IMR-90 (cell line): ENCODE results near the gene KLF2. TPM values are rescaled to one million over a fixed set of nuclear protein-coding genes. Genes with fewer than 3 reads are reported as not detected.

ENCODE experiments used
- ATAC-seq: fragments of 200-7000 bp; cut with Tn5 transposase; 2 replicates; pipeline ENCODE4 v1.9.1; 2020; ENCODE audit warnings: low read depth, mild to moderate bottlenecking, moderate library complexity
- BruUV-seq: library from RNA; stranded (reverse); fragments of 400-500 nt; replicated peaks from 2 replicates; lab custom pipeline; 2021; lab: Mats Ljungman, UMichigan
- CTCF ChIA-PET: fragments of 300-600 bp; formaldehyde crosslinking; extraction: SDS; loops from one replicate; lab custom pipeline; 2021; ENCODE audit warnings: antibody characterized with exemption; lab: Yijun Ruan, JAX
- POLR2A ChIA-PET: fragments of 300-600 bp; sonication (Branson Sonifier 250); formaldehyde crosslinking; loops from one replicate; lab custom pipeline; 2022; ENCODE audit warnings: antibody characterized with exemption; ENCODE audit not compliant: unreplicated experiment; lab: Charles Lee
- DNase-seq: peaks from one replicate; pipeline ENCODE4 v3.0.0; 2013
- H2AFZ ChIP-seq: replicated peaks from 2 replicates; pipeline ENCODE3; 2013; ENCODE audit warnings: low read length, mild to moderate bottlenecking; ENCODE audit not compliant: poor library complexity
- H2AK5ac ChIP-seq: 2 replicates; pipeline ENCODE4 v1.6.1; 2013; ENCODE audit warnings: low read depth, low read length, inconsistent platforms
- H2AK9ac ChIP-seq: replicated peaks from 2 replicates; pipeline ENCODE3; 2013; ENCODE audit warnings: mild to moderate bottlenecking, low read depth, low read length, moderate library complexity; ENCODE audit not compliant: poor library complexity
- H2BK120ac ChIP-seq: 2 replicates; pipeline ENCODE4 v1.6.1; 2013; ENCODE audit warnings: low read depth, low read length, inconsistent platforms
- H2BK15ac ChIP-seq: 3 replicates; pipeline ENCODE4 v1.6.1; 2013; ENCODE audit warnings: low read depth, low read length, inconsistent platforms
- H2BK20ac ChIP-seq: 2 replicates; pipeline ENCODE4 v1.6.1; 2013; ENCODE audit warnings: low read depth, mild to moderate bottlenecking, inconsistent platforms, low read length, moderate library complexity
- H2BK5ac ChIP-seq: 2 replicates; pipeline ENCODE4 v1.6.1; 2013; ENCODE audit warnings: mild to moderate bottlenecking, low read depth, low read length, inconsistent platforms; ENCODE audit not compliant: poor library complexity, severe bottlenecking
- H3K14ac ChIP-seq: replicated peaks from 2 replicates; pipeline ENCODE4 v1.6.1; 2013; ENCODE audit warnings: low read depth, low read length, inconsistent platforms
- H3K18ac ChIP-seq: 2 replicates; pipeline ENCODE4 v1.6.1; 2013; ENCODE audit warnings: low read depth, low read length, control low read depth
- H3K23ac ChIP-seq: 2 replicates; pipeline ENCODE4 v1.6.1; 2013; ENCODE audit warnings: low read depth, low read length, inconsistent platforms
- H3K27ac ChIP-seq: 2 replicates; pipeline ENCODE4 v1.5.1; 2013; ENCODE audit warnings: mild to moderate bottlenecking, control low read depth, low read length; ENCODE audit not compliant: insufficient read depth
- H3K27me3 ChIP-seq: 2 replicates; pipeline ENCODE4 v1.6.1; 2013; ENCODE audit warnings: low read length; ENCODE audit not compliant: control insufficient read depth, insufficient read depth
- H3K36me3 ChIP-seq: 2 replicates; pipeline ENCODE4 v1.6.1; 2013; ENCODE audit warnings: low read length, mixed read lengths; ENCODE audit not compliant: control insufficient read depth, insufficient read depth
- H3K4ac ChIP-seq: 2 replicates; pipeline ENCODE4 v1.6.1; 2013; ENCODE audit warnings: low read depth, low read length, inconsistent platforms
- H3K4me1 ChIP-seq: 2 replicates; pipeline ENCODE4 v1.6.1; 2013; ENCODE audit warnings: low read length, mixed read lengths; ENCODE audit not compliant: control insufficient read depth, insufficient read depth
- H3K4me2 ChIP-seq: 2 replicates; pipeline ENCODE4 v1.6.1; 2013; ENCODE audit warnings: low read depth, mild to moderate bottlenecking, control low read depth, low read length, moderate library complexity
- H3K4me3 ChIP-seq: 2 replicates; pipeline ENCODE4 v1.5.1; 2013; ENCODE audit warnings: low read depth, mild to moderate bottlenecking, control low read depth, low read length, moderate library complexity; ENCODE audit not compliant: insufficient read depth
- H3K56ac ChIP-seq: 2 replicates; pipeline ENCODE4 v1.6.1; 2013; ENCODE audit warnings: low read length, inconsistent platforms; ENCODE audit not compliant: insufficient read depth; ENCODE audit errors: extremely low read depth
- H3K79me1 ChIP-seq, 2 experiments: 2 replicates each; pipeline ENCODE4 v1.6.1; 2013; ENCODE audit warnings: low read length in 2 of 2, inconsistent platforms in 1 of 2, low read depth in 1 of 2
- H3K9ac ChIP-seq: 2 replicates; pipeline ENCODE4 v1.6.1; 2013; ENCODE audit warnings: low read depth, low read length, control low read depth
- H3K9me1 ChIP-seq: 2 replicates; pipeline ENCODE4 v1.6.1; 2013; ENCODE audit warnings: low read length, inconsistent platforms; ENCODE audit not compliant: insufficient read depth
- H3K9me3 ChIP-seq: 2 replicates; pipeline ENCODE4 v1.6.1; 2013; ENCODE audit warnings: low read length; ENCODE audit not compliant: control insufficient read depth, insufficient read depth
- H4K20me1 ChIP-seq: 2 replicates; pipeline ENCODE4 v1.6.1; 2013; ENCODE audit warnings: low read length, inconsistent platforms; ENCODE audit not compliant: insufficient read depth
- H4K5ac ChIP-seq: 2 replicates; pipeline ENCODE4 v1.6.1; 2013; ENCODE audit warnings: mild to moderate bottlenecking, low read depth, low read length, control low read depth
- H4K8ac ChIP-seq, 2 experiments: 2 replicates each; pipeline ENCODE4 v1.6.1; 2013; ENCODE audit warnings: low read depth in 2 of 2, low read length in 2 of 2, control low read depth in 1 of 2, inconsistent platforms in 1 of 2
- H4K91ac ChIP-seq: 2 replicates; pipeline ENCODE4 v1.6.1; 2013; ENCODE audit warnings: low read depth, low read length, inconsistent platforms; ENCODE audit not compliant: insufficient read depth
- NFE2L2 ChIP-seq: fragments of 150-350 bp; IDR thresholded peaks from 2 replicates; pipeline ENCODE4 v1.6.1; 2016; ENCODE audit warnings: low read depth, mild to moderate bottlenecking, low read length
- POLR2A ChIP-seq: IDR thresholded peaks from 2 replicates; pipeline ENCODE4 v1.6.1; 2012; ENCODE audit warnings: mild to moderate bottlenecking, low read depth, low read length
- RAD21 ChIP-seq: IDR thresholded peaks from 2 replicates; pipeline ENCODE4 v1.6.1; 2012; ENCODE audit warnings: low read length, improper control_type of control experiment
- RFX5 ChIP-seq: IDR thresholded peaks from 2 replicates; pipeline ENCODE4 v1.8.0; 2012; ENCODE audit warnings: low read depth, mild to moderate bottlenecking, low read length, moderate library complexity
- WGBS, 2 experiments: methylation state at CpG; one replicate each; pipeline versions ENCODE4 v1.1.5 to v1.1.7; 2013; ENCODE audit warnings: missing lambda C conversion rate in 2 of 2; ENCODE audit not compliant: insufficient read length in 1 of 2; ENCODE audit errors: extremely low coverage in 2 of 2; 5-methylcytosine and 5-hydroxymethylcytosine counted together
- dilution Hi-C: fragments of 300-500 bp; cut with HindIII; formaldehyde crosslinking; loops from one replicate; pipeline ENCODE4 v1.14.3; 2018; ENCODE audit warnings: low sequenced_read_pairs; ENCODE audit not compliant: unreplicated experiment
- in situ Hi-C: fragments of 300-500 bp; cut with MboI; formaldehyde crosslinking; loops from 3 replicates; pipeline ENCODE4 v1.14.3; 2019; ENCODE audit warnings: low sequenced_read_pairs, inconsistent platforms, mixed read lengths
- intact Hi-C: fragments of 100-400 bp; cut with micrococcal nuclease; formaldehyde crosslinking; loops from 2 replicates; pipeline ENCODE4 v1.10.0; 2022
- polyA plus RNA-seq, 3 experiments: library from polyadenylated mRNA; depleted of rRNA; stranded (reverse); fragments of >200 nt; gene quantifications; 2 replicates each; pipeline ENCODE4 v1.2.3, GENCODE V29; 2012; ENCODE audit warnings: low replicate concordance in 1 of 3
- total RNA-seq: library from RNA; depleted of rRNA; stranded (reverse); fragments of >200 nt; gene quantifications from 2 replicates; pipeline ENCODE4 v1.2.3, GENCODE V29; 2012
- TF ChIP-seq, protein P1 (sequence below): fragments of 150-350 bp; IDR thresholded peaks from 2 replicates; pipeline ENCODE4 v1.6.1; 2016; ENCODE audit warnings: low read depth, mild to moderate bottlenecking, low read length, moderate library complexity, borderline replicate concordance

Gene KLF2
- total and polyA plus RNA-seq, 2 of the 4 experiments (the other 2 are of a cell fraction) = 1.1 to 34.4 TPM

DNA sequence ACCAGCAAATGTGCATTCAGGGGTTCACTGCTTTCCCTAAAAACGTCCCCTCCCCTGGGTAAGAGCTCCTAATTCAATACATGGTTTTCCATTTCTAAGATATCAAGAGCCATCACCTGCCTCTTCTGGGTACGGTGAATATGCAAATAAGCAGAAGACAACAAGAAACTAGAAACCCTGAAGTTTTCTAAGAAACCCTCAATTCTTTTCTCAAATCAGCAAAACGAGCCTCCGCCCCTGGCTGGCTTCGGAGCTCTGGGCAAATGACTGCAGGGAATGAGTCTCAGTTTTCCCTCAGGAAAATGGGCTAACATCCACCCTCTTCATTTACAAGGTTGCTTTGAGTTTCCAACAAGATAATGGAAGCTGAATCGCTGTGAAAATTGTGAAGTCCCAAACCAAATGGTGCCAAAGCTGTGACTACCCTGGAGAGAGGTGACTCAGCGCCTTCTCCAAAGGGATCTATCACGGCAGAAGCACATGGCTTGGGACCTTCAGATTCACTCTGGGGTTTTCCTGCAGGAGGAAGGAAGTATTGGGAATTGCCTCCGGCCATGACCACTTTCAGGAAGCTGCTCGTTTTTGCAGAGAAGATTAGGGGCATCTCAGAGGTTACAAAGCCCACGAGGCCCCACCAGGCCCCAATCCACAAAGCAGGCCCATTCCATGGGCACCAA lies 26.6 kb downstream of the KLF2 start:
- no TSS peak for BruUV-seq
- H2AFZ ChIP-seq = peak overlapping the region; percentile 2
- no peak overlapping the region for H2AK5ac ChIP-seq
- in situ Hi-C loops (no loop called here), intact Hi-C loops (no loop called here), dilution Hi-C loops (no loop called here)
- no peak overlapping the region for H4K91ac ChIP-seq
- no peaks in the 10 kb centered on the region for H3K27me3 ChIP-seq
- H3K4me3 ChIP-seq = no peak overlapping the region
- TF ChIP-seq, protein P1, sequence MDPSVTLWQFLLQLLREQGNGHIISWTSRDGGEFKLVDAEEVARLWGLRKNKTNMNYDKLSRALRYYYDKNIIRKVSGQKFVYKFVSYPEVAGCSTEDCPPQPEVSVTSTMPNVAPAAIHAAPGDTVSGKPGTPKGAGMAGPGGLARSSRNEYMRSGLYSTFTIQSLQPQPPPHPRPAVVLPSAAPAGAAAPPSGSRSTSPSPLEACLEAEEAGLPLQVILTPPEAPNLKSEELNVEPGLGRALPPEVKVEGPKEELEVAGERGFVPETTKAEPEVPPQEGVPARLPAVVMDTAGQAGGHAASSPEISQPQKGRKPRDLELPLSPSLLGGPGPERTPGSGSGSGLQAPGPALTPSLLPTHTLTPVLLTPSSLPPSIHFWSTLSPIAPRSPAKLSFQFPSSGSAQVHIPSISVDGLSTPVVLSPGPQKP = no peak
- TF ChIP-seq RAD21 (no peak), RFX5 (no peak), NFE2L2 (peak; percentile 38; the same call in 1 of the 2 replicates), POLR2A (no peak)
- no peak overlapping the region for H3K27ac ChIP-seq
- no peak overlapping the region for H3K18ac ChIP-seq
- POLR2A ChIA-PET = no interaction called here
- H3K23ac ChIP-seq = no peak overlapping the region
- H3K14ac ChIP-seq = no peak overlapping the region
- H3K4me2 ChIP-seq = no peak overlapping the region
- peaks cover 2% of the 10 kb centered on the region; the same call in 1 of the 2 replicates for H3K36me3 ChIP-seq
- DNase-seq (peak; percentile 54), ATAC-seq (no peak)
- no peak overlapping the region for H2BK120ac ChIP-seq
- no peak overlapping the region for H4K8ac ChIP-seq
- no peak overlapping the region for H2BK20ac ChIP-seq
- no peaks in the 10 kb centered on the region for H3K9me3 ChIP-seq
- H2AK9ac ChIP-seq = no peak overlapping the region
- H3K4me1 ChIP-seq = no peaks in the 10 kb centered on the region
- 82% methylated on average over 5 of the region's 11 CpGs; no CpG with 5 or more reads in 1 of the 2 experiments for WGBS, 2 experiments
- H3K4ac ChIP-seq = no peak overlapping the region
- no peaks in the 10 kb centered on the region for H3K79me1 ChIP-seq
- H2BK5ac ChIP-seq = no peak overlapping the region
- CTCF ChIA-PET = no interaction called here
- no peak overlapping the region for H3K56ac ChIP-seq
- no peaks in the 10 kb centered on the region for H4K20me1 ChIP-seq
- no peak overlapping the region for H4K5ac ChIP-seq
- H3K9me1 ChIP-seq = peaks cover 4% of the 10 kb centered on the region; the same call in 1 of the 2 replicates
- H3K9ac ChIP-seq = no peak overlapping the region
- no peak overlapping the region for H2BK15ac ChIP-seq
